ENCODE results near the gene KCNMB2. TPM values are rescaled to one million over a fixed set of nuclear protein-coding genes. Genes with fewer than 3 reads are reported as not detected.

KCNMB2 gene
- polyA plus RNA-seq, 1 donor = 6.0 TPM

- DNase-seq = no peak
- Histone ChIP-seq H3K4me1 (ENCODE audit: control insufficient read depth, insufficient read depth, low read length) (no peaks in the 10 kb centered on the region), H3K9me3 (ENCODE audit: control insufficient read depth, low read depth, low read length) (no peaks in the 10 kb centered on the region), H3K27ac (ENCODE audit: low read length) (no peak overlapping the region), H3K27me3 (ENCODE audit: control insufficient read depth, insufficient read depth, low read length) (no peaks in the 10 kb centered on the region), H3K36me3 (ENCODE audit: control insufficient read depth, insufficient read depth, low read length) (no peaks in the 10 kb centered on the region), H3K4me3 (ENCODE audit: low read length) (no peak overlapping the region)
- 88% methylated on average over 3 of the region's 3 CpGs for WGBS (ENCODE audit: insufficient coverage, low lambda C conversion rate)
Observed at GRCh38 chr3:178637802-178638201, 101.6 kb downstream of the KCNMB2 start.

- DNase-seq = no peak
- Histone ChIP-seq H3K9me3 (ENCODE audit: control insufficient read depth, low read depth, low read length) (no peaks in the 10 kb centered on the region), H3K27ac (ENCODE audit: low read length) (no peak overlapping the region), H3K27me3 (ENCODE audit: control insufficient read depth, insufficient read depth, low read length) (no peaks in the 10 kb centered on the region), H3K36me3 (ENCODE audit: control insufficient read depth, insufficient read depth, low read length) (no peaks in the 10 kb centered on the region), H3K4me1 (ENCODE audit: control insufficient read depth, insufficient read depth, low read length) (no peaks in the 10 kb centered on the region), H3K4me3 (ENCODE audit: low read length) (no peak overlapping the region)
- WGBS (ENCODE audit: insufficient coverage, low lambda C conversion rate) = 100% methylated on average over 1 of the region's 3 CpGs
Observed at GRCh38 chr3:178645503-178645902, 109.3 kb downstream of the KCNMB2 start.

GRCh38 chr3:178646186-178646862, 110.1 kb downstream of the KCNMB2 start:
- H3K4me3 ChIP-seq (ENCODE audit: low read length) = no peak overlapping the region
- H3K27ac ChIP-seq (ENCODE audit: low read length) = no peak overlapping the region
- no peak for DNase-seq
- 71% methylated on average over 1 of the region's 4 CpGs for WGBS (ENCODE audit: insufficient coverage, low lambda C conversion rate)
- no peaks in the 10 kb centered on the region for H3K4me1 ChIP-seq (ENCODE audit: control insufficient read depth, insufficient read depth, low read length)
- H3K27me3 ChIP-seq (ENCODE audit: control insufficient read depth, insufficient read depth, low read length) = no peaks in the 10 kb centered on the region
- H3K36me3 ChIP-seq (ENCODE audit: control insufficient read depth, insufficient read depth, low read length) = no peaks in the 10 kb centered on the region
- H3K9me3 ChIP-seq (ENCODE audit: control insufficient read depth, low read depth, low read length) = no peaks in the 10 kb centered on the region

- no CpG with 5 or more reads among the region's 4 CpGs for WGBS (ENCODE audit: insufficient coverage, low lambda C conversion rate)
- H3K9me3 ChIP-seq (ENCODE audit: control insufficient read depth, low read depth, low read length) = no peaks in the 10 kb centered on the region
- no peak for DNase-seq
- no peaks in the 10 kb centered on the region for H3K4me1 ChIP-seq (ENCODE audit: control insufficient read depth, insufficient read depth, low read length)
- H3K27me3 ChIP-seq (ENCODE audit: control insufficient read depth, insufficient read depth, low read length) = no peaks in the 10 kb centered on the region
- no peak overlapping the region for H3K4me3 ChIP-seq (ENCODE audit: low read length)
- no peaks in the 10 kb centered on the region for H3K36me3 ChIP-seq (ENCODE audit: control insufficient read depth, insufficient read depth, low read length)
- H3K27ac ChIP-seq (ENCODE audit: low read length) = no peak overlapping the region
Observed at GRCh38 chr3:178655488-178655887, 119.3 kb downstream of the KCNMB2 start.

GRCh38 chr3:178658694-178659325, 122.6 kb downstream of the KCNMB2 start:
- Histone ChIP-seq H3K36me3 (ENCODE audit: control insufficient read depth, insufficient read depth, low read length) (no peaks in the 10 kb centered on the region), H3K4me3 (ENCODE audit: low read length) (no peak overlapping the region), H3K9me3 (ENCODE audit: control insufficient read depth, low read depth, low read length) (no peaks in the 10 kb centered on the region), H3K27ac (ENCODE audit: low read length) (no peak overlapping the region), H3K27me3 (ENCODE audit: control insufficient read depth, insufficient read depth, low read length) (no peaks in the 10 kb centered on the region), H3K4me1 (ENCODE audit: control insufficient read depth, insufficient read depth, low read length) (no peaks in the 10 kb centered on the region)
- DNase-seq = no peak
- no CpG with 5 or more reads among the region's 4 CpGs for WGBS (ENCODE audit: insufficient coverage, low lambda C conversion rate)

GRCh38 chr3:178663201-178663934, 127.1 kb downstream of the KCNMB2 start:
- 100% methylated on average over 1 of the region's 1 CpG for WGBS (ENCODE audit: insufficient coverage, low lambda C conversion rate)
- H3K36me3 ChIP-seq (ENCODE audit: control insufficient read depth, insufficient read depth, low read length) = no peaks in the 10 kb centered on the region
- no peaks in the 10 kb centered on the region for H3K4me1 ChIP-seq (ENCODE audit: control insufficient read depth, insufficient read depth, low read length)
- DNase-seq = no peak
- H3K27me3 ChIP-seq (ENCODE audit: control insufficient read depth, insufficient read depth, low read length) = no peaks in the 10 kb centered on the region
- H3K27ac ChIP-seq (ENCODE audit: low read length) = no peak overlapping the region
- H3K4me3 ChIP-seq (ENCODE audit: low read length) = no peak overlapping the region
- no peaks in the 10 kb centered on the region for H3K9me3 ChIP-seq (ENCODE audit: control insufficient read depth, low read depth, low read length)

GRCh38 chr3:178665747-178666146, 129.5 kb downstream of the KCNMB2 start:
- Histone ChIP-seq H3K27ac (ENCODE audit: low read length) (no peak overlapping the region), H3K9me3 (ENCODE audit: control insufficient read depth, low read depth, low read length) (no peaks in the 10 kb centered on the region), H3K27me3 (ENCODE audit: control insufficient read depth, insufficient read depth, low read length) (no peaks in the 10 kb centered on the region), H3K4me1 (ENCODE audit: control insufficient read depth, insufficient read depth, low read length) (no peaks in the 10 kb centered on the region), H3K4me3 (ENCODE audit: low read length) (no peak overlapping the region), H3K36me3 (ENCODE audit: control insufficient read depth, insufficient read depth, low read length) (no peaks in the 10 kb centered on the region)
- WGBS (ENCODE audit: insufficient coverage, low lambda C conversion rate) = no CpG with 5 or more reads among the region's 4 CpGs
- DNase-seq = no peak

- WGBS (ENCODE audit: insufficient coverage, low lambda C conversion rate) = no CpG with 5 or more reads among the region's 2 CpGs
- Histone ChIP-seq H3K4me1 (ENCODE audit: control insufficient read depth, insufficient read depth, low read length) (no peaks in the 10 kb centered on the region), H3K36me3 (ENCODE audit: control insufficient read depth, insufficient read depth, low read length) (no peaks in the 10 kb centered on the region), H3K4me3 (ENCODE audit: low read length) (no peak overlapping the region), H3K9me3 (ENCODE audit: control insufficient read depth, low read depth, low read length) (no peaks in the 10 kb centered on the region), H3K27me3 (ENCODE audit: control insufficient read depth, insufficient read depth, low read length) (no peaks in the 10 kb centered on the region), H3K27ac (ENCODE audit: low read length) (no peak overlapping the region)
- no peak for DNase-seq
Observed at GRCh38 chr3:178669022-178669601, 132.9 kb downstream of the KCNMB2 start.

- no peaks in the 10 kb centered on the region for H3K4me1 ChIP-seq (ENCODE audit: control insufficient read depth, insufficient read depth, low read length)
- no peak for DNase-seq
- H3K27ac ChIP-seq (ENCODE audit: low read length) = no peak overlapping the region
- no peaks in the 10 kb centered on the region for H3K36me3 ChIP-seq (ENCODE audit: control insufficient read depth, insufficient read depth, low read length)
- H3K27me3 ChIP-seq (ENCODE audit: control insufficient read depth, insufficient read depth, low read length) = no peaks in the 10 kb centered on the region
- no peak overlapping the region for H3K4me3 ChIP-seq (ENCODE audit: low read length)
- WGBS (ENCODE audit: insufficient coverage, low lambda C conversion rate) = no CpG with 5 or more reads among the region's 2 CpGs
- no peaks in the 10 kb centered on the region for H3K9me3 ChIP-seq (ENCODE audit: control insufficient read depth, low read depth, low read length)
Observed at GRCh38 chr3:178669758-178670157, 133.5 kb downstream of the KCNMB2 start.

- no peak for DNase-seq
- Histone ChIP-seq H3K9me3 (ENCODE audit: control insufficient read depth, low read depth, low read length) (no peaks in the 10 kb centered on the region), H3K4me3 (ENCODE audit: low read length) (no peak overlapping the region), H3K27me3 (ENCODE audit: control insufficient read depth, insufficient read depth, low read length) (no peaks in the 10 kb centered on the region), H3K36me3 (ENCODE audit: control insufficient read depth, insufficient read depth, low read length) (no peaks in the 10 kb centered on the region), H3K27ac (ENCODE audit: low read length) (no peak overlapping the region), H3K4me1 (ENCODE audit: control insufficient read depth, insufficient read depth, low read length) (no peaks in the 10 kb centered on the region)
- WGBS (ENCODE audit: insufficient coverage, low lambda C conversion rate) = 67% methylated on average over 1 of the region's 3 CpGs
Observed at GRCh38 chr3:178671377-178671776, 135.1 kb downstream of the KCNMB2 start.
